Coronary artery (tissue), 2 donors: ENCODE results near the gene PYGM.
A peak's percentile ranks its signal among the peaks of the same experiment; 100 is the strongest.

ENCODE experiments used
- DNase-seq: peaks from one replicate; pipeline ENCODE4 v3.0.0-alpha.2; 2017; ENCODE audit warnings: low spot score
- H3K27ac ChIP-seq, 2 donors: fragments of 200-600 bp; sonication (generic); one replicate each; pipeline ENCODE4 v1.5.1; 2016 to 2019
- H3K4me3 ChIP-seq: fragments of 200-600 bp; sonication (generic); 2 replicates; pipeline ENCODE4 v1.5.1; 2016; ENCODE audit warnings: mild to moderate bottlenecking, moderate library complexity
- TF ChIP-seq, protein P1 (sequence below): fragments of 200-600 bp; sonication (generic); IDR thresholded peaks from one replicate; pipeline ENCODE4 v1.5.1; 2019; ENCODE audit warnings: antibody characterized with exemption

Gene PYGM

DNA sequence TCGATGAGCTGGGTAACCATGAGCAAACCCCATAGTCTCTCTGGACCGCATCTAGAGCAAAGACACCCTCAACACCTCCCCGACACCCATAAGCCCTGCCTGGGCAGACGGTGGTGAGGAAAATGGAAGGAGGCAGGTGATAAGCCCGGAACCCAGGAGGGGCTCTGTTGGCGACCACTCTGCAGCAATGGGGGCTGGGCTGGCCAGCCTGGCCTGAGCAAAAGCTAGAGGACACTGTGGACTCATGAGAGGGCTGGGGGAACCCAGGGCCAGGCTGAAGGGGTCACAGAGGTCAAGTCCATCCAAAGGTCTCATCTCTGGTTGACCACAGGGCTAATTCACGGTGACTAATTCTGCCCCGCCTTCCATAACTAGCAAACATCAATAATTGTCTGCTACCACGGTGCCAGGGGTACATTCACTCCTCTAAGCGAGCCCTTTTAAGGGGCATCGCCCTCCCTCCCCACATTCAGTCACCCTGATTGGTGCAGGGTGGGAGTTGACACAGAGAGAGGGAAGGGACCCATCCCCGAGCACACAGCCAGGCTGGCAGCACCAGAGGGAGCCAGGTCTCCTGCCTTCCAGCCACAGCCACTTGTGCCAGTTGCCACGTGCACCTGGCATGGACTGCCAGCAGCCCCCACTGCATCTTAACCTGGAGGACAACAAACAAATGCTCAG lies 4.0 kb downstream of the PYGM start:
- DNase-seq = no peak
- TF ChIP-seq, protein P1, sequence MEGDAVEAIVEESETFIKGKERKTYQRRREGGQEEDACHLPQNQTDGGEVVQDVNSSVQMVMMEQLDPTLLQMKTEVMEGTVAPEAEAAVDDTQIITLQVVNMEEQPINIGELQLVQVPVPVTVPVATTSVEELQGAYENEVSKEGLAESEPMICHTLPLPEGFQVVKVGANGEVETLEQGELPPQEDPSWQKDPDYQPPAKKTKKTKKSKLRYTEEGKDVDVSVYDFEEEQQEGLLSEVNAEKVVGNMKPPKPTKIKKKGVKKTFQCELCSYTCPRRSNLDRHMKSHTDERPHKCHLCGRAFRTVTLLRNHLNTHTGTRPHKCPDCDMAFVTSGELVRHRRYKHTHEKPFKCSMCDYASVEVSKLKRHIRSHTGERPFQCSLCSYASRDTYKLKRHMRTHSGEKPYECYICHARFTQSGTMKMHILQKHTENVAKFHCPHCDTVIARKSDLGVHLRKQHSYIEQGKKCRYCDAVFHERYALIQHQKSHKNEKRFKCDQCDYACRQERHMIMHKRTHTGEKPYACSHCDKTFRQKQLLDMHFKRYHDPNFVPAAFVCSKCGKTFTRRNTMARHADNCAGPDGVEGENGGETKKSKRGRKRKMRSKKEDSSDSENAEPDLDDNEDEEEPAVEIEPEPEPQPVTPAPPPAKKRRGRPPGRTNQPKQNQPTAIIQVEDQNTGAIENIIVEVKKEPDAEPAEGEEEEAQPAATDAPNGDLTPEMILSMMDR = no peak
- H3K4me3 ChIP-seq = no peak overlapping the region

GRCh38 chr11:64754919-64755662 lies 4.7 kb downstream of the PYGM start:
- DNase-seq = no peak
- H3K27ac ChIP-seq = no peak overlapping the region
- H3K4me3 ChIP-seq = no peak overlapping the region
- TF ChIP-seq, protein P1 = no peak

More for the DNA sequence above, 4.0 kb downstream of the PYGM start:
- no peak overlapping the region for H3K27ac ChIP-seq

GRCh38 chr11:64754124-64754918 lies 5.5 kb downstream of the PYGM start:
- H3K4me3 ChIP-seq = no peak overlapping the region
- DNase-seq = no peak

GRCh38 chr11:64753380-64754123 lies 6.2 kb downstream of the PYGM start:
- DNase-seq = no peak
- TF ChIP-seq, protein P1 = no peak
- H3K4me3 ChIP-seq = no peak overlapping the region
- H3K27ac ChIP-seq = no peak overlapping the region

More at GRCh38 chr11:64754124-64754918, 5.5 kb downstream of the PYGM start:
- TF ChIP-seq, protein P1 = no peak
- no peak overlapping the region for H3K27ac ChIP-seq

- no peak for DNase-seq
- Histone ChIP-seq H3K27ac (no peak overlapping the region), H3K4me3 (no peak overlapping the region)
- TF ChIP-seq, protein P1 = no peak
These were observed 6.8 kb downstream of the PYGM start for GRCh38 chr11:64753019-64753379.

DNA sequence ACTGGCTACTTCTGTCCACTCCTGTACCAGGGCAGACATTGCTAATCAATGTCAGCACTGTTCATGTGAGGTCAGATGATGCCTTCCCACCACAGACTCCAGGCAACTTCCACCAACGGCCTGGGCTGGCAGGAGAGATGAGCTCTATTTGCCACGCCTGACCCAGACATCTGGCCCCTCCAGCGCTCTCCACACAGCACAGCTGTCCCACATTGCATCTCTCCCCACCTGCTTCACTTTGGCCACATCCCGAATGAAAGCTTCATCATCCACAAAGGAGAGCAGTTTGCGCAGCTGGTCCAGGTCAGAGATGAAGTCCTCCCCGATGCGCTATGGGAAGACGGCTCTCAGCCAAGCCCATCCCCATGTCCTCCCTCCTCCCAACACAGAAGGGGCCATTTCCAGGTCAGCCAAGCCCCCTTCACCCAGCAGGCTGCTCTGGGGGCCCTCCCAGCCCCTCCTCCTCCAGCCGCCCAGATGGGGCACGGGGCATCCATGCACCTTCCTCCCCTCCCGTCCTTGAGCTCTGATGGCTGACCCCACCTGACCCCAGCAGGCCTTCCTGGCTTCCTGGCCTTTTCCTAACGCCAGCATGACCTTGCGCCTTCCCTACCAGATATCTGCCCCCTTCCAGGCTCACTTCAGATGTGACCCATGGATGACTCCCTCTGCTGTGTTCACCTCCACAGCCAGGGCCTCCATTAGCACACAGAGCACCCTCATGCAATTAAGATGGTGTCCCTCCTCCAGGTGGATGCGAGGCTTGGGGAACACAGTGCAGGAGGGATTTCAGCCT lies 7.4 kb downstream of the PYGM start:
- Histone ChIP-seq H3K27ac (no peak overlapping the region), H3K4me3 (no peak overlapping the region)
- TF ChIP-seq, protein P1 = no peak
- DNase-seq = peak; percentile 69
